OCI-LY3 (cell line): ENCODE measurements around the gene RPS6KC1.

Experiments
- H2AFZ ChIP-seq: fragments of 200-600, 300-600 bp; shearing (Covaris generic); 2 replicates; pipeline ENCODE4 v1.6.0; 2014; ENCODE audit warnings: antibody characterized with exemption, low read depth, low read length
- H3K27ac ChIP-seq: fragments of 200-600, 300-600 bp; sonication (generic); 2 replicates; pipeline ENCODE4 v1.5.1; 2014; ENCODE audit warnings: mild to moderate bottlenecking, low read length, moderate library complexity, mixed read lengths
- H3K27me3 ChIP-seq: fragments of 200-600, 300-600 bp; sonication (generic); 2 replicates; pipeline ENCODE4 v1.6.1; 2014; ENCODE audit warnings: low read depth, low read length, mixed read lengths
- H3K36me3 ChIP-seq: fragments of 200-600, 300-600 bp; sonication (generic); replicated peaks from 2 replicates; pipeline ENCODE3; 2014; ENCODE audit warnings: low read depth, low read length, mixed read lengths
- H3K4me1 ChIP-seq: fragments of 300-600, 200-600 bp; sonication (generic); 2 replicates; pipeline ENCODE4 v1.6.1; 2014; ENCODE audit warnings: low read length, mixed read lengths
- H3K4me2 ChIP-seq: fragments of 200-600, 300-600 bp; sonication (generic); 2 replicates; pipeline ENCODE4 v1.6.1; 2014; ENCODE audit warnings: low read length, mixed read lengths
- H3K4me3 ChIP-seq: fragments of 300-600, 200-600 bp; sonication (generic); 2 replicates; pipeline ENCODE4 v1.5.1; 2014; ENCODE audit warnings: antibody characterized with exemption, mild to moderate bottlenecking, low read length, moderate library complexity
- H3K79me2 ChIP-seq: fragments of 300-600, 200-600 bp; shearing (Covaris generic); 2 replicates; pipeline ENCODE4 v1.6.1; 2014; ENCODE audit warnings: mild to moderate bottlenecking, low read length, mixed read lengths
- H3K9ac ChIP-seq: fragments of 300-600, 200-600 bp; shearing (Covaris generic); 2 replicates; pipeline ENCODE4 v1.6.0; 2014; ENCODE audit warnings: mild to moderate bottlenecking, low read length, moderate library complexity
- H3K9me3 ChIP-seq: fragments of 200-600, 300-600 bp; shearing (Covaris generic); 2 replicates; pipeline ENCODE4 v1.6.1; 2014; ENCODE audit warnings: low read length, mixed read lengths; ENCODE audit not compliant: insufficient read depth
- H4K20me1 ChIP-seq: fragments of 200-600, 300-600 bp; sonication (generic); 2 replicates; pipeline ENCODE4 v1.6.1; 2016; ENCODE audit warnings: low read length, mixed read lengths; ENCODE audit not compliant: insufficient read depth
- CTCF ChIP-seq: fragments of 200-600, 300-600 bp; sonication (generic); IDR thresholded peaks from 2 replicates; pipeline ENCODE4 v1.5.1; 2014; ENCODE audit warnings: antibody characterized with exemption, low read length, low read depth
- EZH2phosphoT487 ChIP-seq: fragments of 200-600 bp; shearing (Covaris generic); IDR thresholded peaks from 2 replicates; pipeline ENCODE4 v1.6.1; 2018; ENCODE audit warnings: antibody characterized with exemption, mixed run types, low read depth

Gene RPS6KC1

GRCh38 chr1:213067352-213067751, 16.3 kb downstream of the RPS6KC1 start:
- H3K9me3 ChIP-seq = no peaks in the 10 kb centered on the region
- peaks cover 53% of the 10 kb centered on the region for H3K79me2 ChIP-seq
- peaks cover 64% of the 10 kb centered on the region for H3K4me1 ChIP-seq
- no peak overlapping the region for H3K27ac ChIP-seq
- TF ChIP-seq CTCF (no peak), EZH2phosphoT487 (no peak)
- H3K4me3 ChIP-seq = no peak overlapping the region
- no peaks in the 10 kb centered on the region for H3K36me3 ChIP-seq
- no peaks in the 10 kb centered on the region for H3K27me3 ChIP-seq
- peak overlapping the region; percentile 73 for H3K4me2 ChIP-seq
- no peak overlapping the region for H3K9ac ChIP-seq
- no peaks in the 10 kb centered on the region for H4K20me1 ChIP-seq
- no peak overlapping the region for H2AFZ ChIP-seq

GRCh38 chr1:213070406-213070805, 19.4 kb downstream of the RPS6KC1 start:
- Histone ChIP-seq H3K4me2 (peak overlapping the region; percentile 74), H4K20me1 (no peaks in the 10 kb centered on the region), H3K36me3 (no peaks in the 10 kb centered on the region), H3K27me3 (no peaks in the 10 kb centered on the region), H3K79me2 (peaks cover 47% of the 10 kb centered on the region), H3K4me3 (peak overlapping the region; percentile 54), H3K9me3 (no peaks in the 10 kb centered on the region), H2AFZ (0 out of 2 replicates have a peak overlapping the region, but pooled peaks have one; percentile 0), H3K4me1 (peaks cover 72% of the 10 kb centered on the region), H3K27ac (peak overlapping the region; percentile 87), H3K9ac (peak overlapping the region; percentile 75)
- peak; percentile 64 for TF ChIP-seq CTCF
- no peak for TF ChIP-seq EZH2phosphoT487

- no peak overlapping the region for H3K9ac ChIP-seq
- H3K4me1 ChIP-seq = peaks cover 38% of the 10 kb centered on the region
- no peaks in the 10 kb centered on the region for H3K9me3 ChIP-seq
- peaks cover 3% of the 10 kb centered on the region for H3K36me3 ChIP-seq
- TF ChIP-seq CTCF (no peak), EZH2phosphoT487 (no peak)
- H3K4me2 ChIP-seq = no peak overlapping the region
- H2AFZ ChIP-seq = no peak overlapping the region
- H3K27ac ChIP-seq = no peak overlapping the region
- H3K27me3 ChIP-seq = no peaks in the 10 kb centered on the region
- no peak overlapping the region for H3K4me3 ChIP-seq
- peaks cover 16% of the 10 kb centered on the region for H3K79me2 ChIP-seq
- no peaks in the 10 kb centered on the region for H4K20me1 ChIP-seq
Observed at GRCh38 chr1:213075725-213076124, 24.7 kb downstream of the RPS6KC1 start.

GRCh38 chr1:213082420-213083111, 31.5 kb downstream of the RPS6KC1 start:
- peak overlapping the region; percentile 47 for H3K4me2 ChIP-seq
- H3K79me2 ChIP-seq = no peaks in the 10 kb centered on the region
- TF ChIP-seq EZH2phosphoT487 (no peak), CTCF (no peak)
- peak overlapping the region; percentile 19 for H3K27ac ChIP-seq
- H3K27me3 ChIP-seq = no peaks in the 10 kb centered on the region
- peaks cover 26% of the 10 kb centered on the region for H3K4me1 ChIP-seq
- no peak overlapping the region for H2AFZ ChIP-seq
- peak overlapping the region; percentile 19; the same call in 1 of the 2 replicates for H3K4me3 ChIP-seq
- H3K9ac ChIP-seq = peak overlapping the region; percentile 23; the same call in 1 of the 2 replicates
- H3K36me3 ChIP-seq = peaks cover 50% of the 10 kb centered on the region
- H4K20me1 ChIP-seq = no peaks in the 10 kb centered on the region
- no peaks in the 10 kb centered on the region for H3K9me3 ChIP-seq
